ENCODE results near the gene RNASE3. TPM values are rescaled to one million over a fixed set of nuclear protein-coding genes. Genes with fewer than 3 reads are reported as not detected.

RNASE3 gene
- total RNA-seq, 1 donor from 2014 or later = not detected

GRCh38 chr14:20935303-20935984, 44.3 kb downstream of the RNASE3 start:
- Histone ChIP-seq H3K79me2 (ENCODE audit: insufficient read depth, low read length) (no peaks in the 10 kb centered on the region), H3K27me3 (ENCODE audit: insufficient read depth, low read length) (no peaks in the 10 kb centered on the region), H3K27ac (ENCODE audit: low read depth, low read length) (no peak overlapping the region), H3K9ac (ENCODE audit: low read length) (no peak overlapping the region), H4K20me1 (ENCODE audit: insufficient read depth, low read length) (no peaks in the 10 kb centered on the region), H3K4me1 (ENCODE audit: insufficient read depth, low read length) (no peaks in the 10 kb centered on the region), H3K4me3 (ENCODE audit: insufficient read depth, low read depth, low read length) (no peak overlapping the region), H3K4me2 (ENCODE audit: low read length) (no peak overlapping the region), H2AFZ (ENCODE audit: low read depth, low read length) (no peak overlapping the region), H3K36me3 (ENCODE audit: insufficient read depth, low read length) (no peaks in the 10 kb centered on the region), H3K9me3 (ENCODE audit: insufficient read depth, low read depth, low read length) (no peaks in the 10 kb centered on the region)
- DNase-seq (ENCODE audit: low read depth) = no peak
- Mint-ChIP-seq H3K36me3 (ENCODE audit: low read depth, unreplicated experiment) (no peaks in the 10 kb centered on the region), H3K27ac (ENCODE audit: unreplicated experiment) (no peak overlapping the region), H3K27me3 (ENCODE audit: low read depth, unreplicated experiment) (peaks cover 19% of the 10 kb centered on the region), H3K4me3 (ENCODE audit: unreplicated experiment) (no peak overlapping the region), H3K9me3 (ENCODE audit: unreplicated experiment) (peaks cover 4% of the 10 kb centered on the region), H3K4me1 (ENCODE audit: low read depth, unreplicated experiment) (no peaks in the 10 kb centered on the region)
- TF ChIP-seq CTCF (IDR thresholded peaks at IDR 0.05; ENCODE audit: insufficient read depth, low read depth, low read length) (no peak), EZH2 (IDR thresholded peaks at IDR 0.05; ENCODE audit: insufficient read depth, low read length) (no peak)
- FAIRE-seq = no peak

Other genes with a start within 250 kb of the RNASE3 start
- gene OR6S1, start 249.7 kb upstream of the RNASE3 start, total RNA-seq = not detected in 2 replicates
- 6.3 and 9.3 TPM in 2 replicates for gene RNASE4, start 206.8 kb upstream of the RNASE3 start, total RNA-seq
- 4.0 and 5.2 TPM in 2 replicates for gene ANG, start 202.6 kb upstream of the RNASE3 start, total RNA-seq
- not detected in 2 replicates for gene EDDM3A, start 145.5 kb upstream of the RNASE3 start, total RNA-seq
- gene EDDM3B, start 123.0 kb upstream of the RNASE3 start, total RNA-seq = not detected in 2 replicates
- 0.29 TPM in 1 of 2 replicates, not detected in the other for gene RNASE6, start 110.1 kb upstream of the RNASE3 start, total RNA-seq
- gene RNASE1, start 88.5 kb upstream of the RNASE3 start, total RNA-seq = 4.7 and 5.3 TPM in 2 replicates
- gene RNASE2, start 64.1 kb downstream of the RNASE3 start, total RNA-seq = not detected in 2 replicates
- 45.1 and 49.0 TPM in 2 replicates for gene METTL17, start 98.6 kb downstream of the RNASE3 start, total RNA-seq
- 0.30 TPM in 1 of 2 replicates, not detected in the other for gene SLC39A2, start 107.9 kb downstream of the RNASE3 start, total RNA-seq
- 11.8 and 12.6 TPM in 2 replicates for gene NDRG2, start 133.7 kb downstream of the RNASE3 start, total RNA-seq
- not detected in 2 replicates for gene TPPP2, start 138.8 kb downstream of the RNASE3 start, total RNA-seq
- not detected in 2 replicates for gene RNASE13, start 143.4 kb downstream of the RNASE3 start, total RNA-seq
- gene RNASE7, start 151.0 kb downstream of the RNASE3 start, total RNA-seq = 0.19 TPM in 1 of 2 replicates, not detected in the other
- not detected in 2 replicates for gene RNASE8, start 166.4 kb downstream of the RNASE3 start, total RNA-seq
- gene ARHGEF40, start 178.9 kb downstream of the RNASE3 start, total RNA-seq = 99.9 and 129 TPM in 2 replicates
- gene ZNF219, start 207.3 kb downstream of the RNASE3 start, total RNA-seq = 24.2 and 31.9 TPM in 2 replicates
- gene TMEM253, start 209.7 kb downstream of the RNASE3 start, total RNA-seq = 1.4 and 2.2 TPM in 2 replicates

Data from astrocyte (in vitro differentiated cells and primary cell).